ENCODE data around the gene VSX1.

Gene VSX1

GRCh38 chr20:25058051-25058846, 23.7 kb downstream of the VSX1 start, which contains the start of gene ACSS1:
TSS of gene ACSS1 (minus strand) at chr20:25058139. CDS start at chr20:25058102, 37 bp downstream.
- Histone ChIP-seq H3K36me3 (peaks cover 0 to 7% (median 0%) of the 10 kb centered on the region in 11 experiments; a peak in 2 of 22 replicates), H3K4me1 (peaks cover 48 to 59% (median 56%) of the 10 kb centered on the region in 10 experiments)

DNA sequence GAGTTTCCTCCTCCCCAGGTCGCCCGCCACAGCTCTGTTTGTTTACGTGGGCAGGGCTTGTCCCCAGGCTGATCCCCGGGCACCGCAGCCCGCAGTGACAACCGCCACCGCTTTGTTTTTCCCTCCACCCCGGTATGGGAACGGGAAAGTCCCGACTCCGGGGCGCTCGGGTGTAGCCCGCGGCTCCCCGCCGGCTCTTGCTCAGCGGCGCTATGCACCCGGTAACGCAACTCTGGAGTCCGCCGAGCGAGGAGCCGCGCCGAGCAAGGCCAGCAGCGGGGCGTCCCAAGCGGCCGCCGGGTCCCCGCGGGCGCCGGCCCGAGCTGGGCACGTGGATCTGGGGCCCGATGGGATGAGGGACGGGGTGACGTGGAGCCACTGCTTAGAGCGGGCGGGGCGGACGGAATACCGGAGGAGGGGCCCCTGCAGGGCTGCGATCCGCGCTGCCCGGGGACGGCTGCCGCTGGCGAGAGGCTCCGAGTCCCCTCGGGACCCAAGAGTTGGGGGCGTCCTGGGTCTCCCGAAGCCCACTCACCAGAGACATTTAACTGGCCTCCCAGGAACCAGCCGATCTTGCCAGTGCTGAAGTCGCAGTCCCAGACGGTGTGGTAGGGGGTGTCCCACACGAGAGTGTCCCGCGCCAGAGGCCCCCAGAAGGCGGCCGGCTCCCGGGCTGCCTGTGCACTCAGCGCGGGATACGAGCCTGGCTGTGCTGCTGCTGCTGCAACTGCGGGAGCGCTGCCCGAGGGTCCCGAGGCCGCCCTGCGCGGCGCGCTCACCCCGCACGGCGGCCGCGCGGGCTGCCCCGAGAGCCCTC, 24.5 kb downstream of the VSX1 start:
- peaks cover 0 to 7% (median 0%) of the 10 kb centered on the region in 11 experiments; a peak in 2 of 22 replicates for H3K36me3 ChIP-seq
- peak overlapping the region; percentile 83 to 89 (median 88) for H3K9ac ChIP-seq
- H3K27ac ChIP-seq = peak overlapping the region; percentile 73 to 94 (median 89)
- peak overlapping the region; percentile 75 to 87 (median 76) for H3K4me3 ChIP-seq
- no peaks in the 10 kb centered on the region for H3K9me3 ChIP-seq (replicated peaks in 1 of 11)
- no peaks in the 10 kb centered on the region for H3K27me3 ChIP-seq
- peaks cover 0 to 45% (median 34%) of the 10 kb centered on the region in 11 experiments; a peak in 17 of 22 replicates for H4K20me1 ChIP-seq
- H3K4me1 ChIP-seq = peaks cover 56 to 67% (median 64%) of the 10 kb centered on the region in 10 experiments
- no peak for TF ChIP-seq Cebpa-rat (IDR thresholded peaks at IDR 0.05)
- peak overlapping the region; percentile 95 to 99 (median 98) for H3K4me2 ChIP-seq

More at GRCh38 chr20:25058051-25058846, 23.7 kb downstream of the VSX1 start, which contains the start of gene ACSS1:
- Histone ChIP-seq H3K4me2 (peak within 1 kb of the TSS; percentile 95 to 99 (median 98)), H3K27me3 (no peaks in the 10 kb centered on the region), H3K4me3 (peak within 1 kb of the TSS; percentile 75 to 87 (median 76)), H3K9ac (peak within 1 kb of the TSS; percentile 83 to 89 (median 88)), H4K20me1 (peaks cover 0 to 37% (median 31%) of the 10 kb centered on the region in 11 experiments; a peak in 17 of 22 replicates), H3K27ac (peak within 1 kb of the TSS; percentile 73 to 94 (median 89)), H3K9me3 (replicated peaks in 1 of 11) (no peaks in the 10 kb centered on the region)
- TF ChIP-seq Cebpa-rat (IDR thresholded peaks at IDR 0.05) = no peak

GRCh38 chr20:25056690-25057233, 25.2 kb downstream of the VSX1 start:
- peak overlapping the region; percentile 83 to 89 (median 88) for H3K9ac ChIP-seq
- no peak for TF ChIP-seq Cebpa-rat (IDR thresholded peaks at IDR 0.05)
- H4K20me1 ChIP-seq = peaks cover 3 to 52% (median 41%) of the 10 kb centered on the region in 11 experiments; a peak in 17 of 22 replicates
- H3K27me3 ChIP-seq = no peaks in the 10 kb centered on the region
- peak overlapping the region; percentile 75 to 87 (median 76) for H3K4me3 ChIP-seq
- no peaks in the 10 kb centered on the region for H3K9me3 ChIP-seq (replicated peaks in 1 of 11)
- peak overlapping the region; percentile 95 to 99 (median 98) for H3K4me2 ChIP-seq
- peaks cover 63 to 74% (median 71%) of the 10 kb centered on the region in 10 experiments for H3K4me1 ChIP-seq
- H3K27ac ChIP-seq = peak overlapping the region; percentile 73 to 94 (median 89)
- H3K36me3 ChIP-seq = peaks cover 0 to 11% (median 0%) of the 10 kb centered on the region in 11 experiments; a peak in 2 of 22 replicates

GRCh38 chr20:25055711-25056495, 26.0 kb downstream of the VSX1 start:
- no peak for TF ChIP-seq Cebpa-rat (IDR thresholded peaks at IDR 0.05)
- no peaks in the 10 kb centered on the region for H3K27me3 ChIP-seq
- peaks cover 0 to 17% (median 0%) of the 10 kb centered on the region in 11 experiments; a peak in 2 of 22 replicates for H3K36me3 ChIP-seq
- H3K4me3 ChIP-seq = peak overlapping the region; percentile 75 to 87 (median 76); a peak in 19 of 20 replicates
- peaks cover 71 to 82% (median 80%) of the 10 kb centered on the region in 10 experiments for H3K4me1 ChIP-seq
- H3K9ac ChIP-seq = peak overlapping the region in 9 of 11 experiments; percentile 83 to 89 (median 87); a peak in 10 of 22 replicates
- H3K4me2 ChIP-seq = peak overlapping the region; percentile 95 to 99 (median 98)
- H4K20me1 ChIP-seq = peaks cover 9 to 61% (median 50%) of the 10 kb centered on the region in 11 experiments; a peak in 19 of 22 replicates
- no peaks in the 10 kb centered on the region for H3K9me3 ChIP-seq (replicated peaks in 1 of 11)
- peak overlapping the region in 6 of 11 experiments; percentile 4 to 94 (median 89); a peak in 7 of 22 replicates for H3K27ac ChIP-seq

GRCh38 chr20:25054995-25055629, 26.8 kb downstream of the VSX1 start:
- peak in 1 of 11 experiments; percentile 57; a peak in 1 of 22 replicates for TF ChIP-seq Cebpa-rat (IDR thresholded peaks at IDR 0.05)
- no peak overlapping the region for H3K9ac ChIP-seq
- peak overlapping the region; percentile 95 to 99 (median 98) for H3K4me2 ChIP-seq
- peaks cover 13 to 69% (median 58%) of the 10 kb centered on the region in 11 experiments; a peak in 19 of 22 replicates for H4K20me1 ChIP-seq
- peaks cover 71 to 90% (median 87%) of the 10 kb centered on the region in 10 experiments for H3K4me1 ChIP-seq
- H3K9me3 ChIP-seq (replicated peaks in 1 of 11) = no peaks in the 10 kb centered on the region
- no peak overlapping the region for H3K4me3 ChIP-seq
- peaks cover 0 to 22% (median 0%) of the 10 kb centered on the region in 11 experiments; a peak in 2 of 22 replicates for H3K36me3 ChIP-seq
- no peaks in the 10 kb centered on the region for H3K27me3 ChIP-seq
- 0 out of 22 replicates have a peak overlapping the region, but pooled peaks of 1 of the 11 experiments have one; percentile 17 for H3K27ac ChIP-seq

GRCh38 chr20:25054096-25054820, 27.7 kb downstream of the VSX1 start:
- no peak overlapping the region for H3K4me3 ChIP-seq
- peaks cover 0 to 22% (median 0%) of the 10 kb centered on the region in 11 experiments; a peak in 2 of 22 replicates for H3K36me3 ChIP-seq
- no peak for TF ChIP-seq Cebpa-rat (IDR thresholded peaks at IDR 0.05)
- H3K27ac ChIP-seq = peak overlapping the region in 5 of 11 experiments; percentile 4 to 67 (median 42); a peak in 7 of 22 replicates
- peaks cover 13 to 77% (median 65%) of the 10 kb centered on the region in 11 experiments; a peak in 19 of 22 replicates for H4K20me1 ChIP-seq
- peak overlapping the region in 3 of 11 experiments; percentile 58 to 69 (median 64); a peak in 3 of 22 replicates for H3K9ac ChIP-seq
- no peaks in the 10 kb centered on the region for H3K27me3 ChIP-seq
- peak overlapping the region; percentile 74 to 99 (median 97) for H3K4me2 ChIP-seq
- H3K4me1 ChIP-seq = peaks cover 67 to 88% (median 83%) of the 10 kb centered on the region in 10 experiments
- H3K9me3 ChIP-seq (replicated peaks in 1 of 11) = no peaks in the 10 kb centered on the region
